GM19324 (cell line): ENCODE data around the gene ZNF132.
"Not testable (repeated sequence)": the region's sequence is repeated elsewhere in the genome, so short reads cannot be mapped to it uniquely, and the experiment has no call there.

Experiments
- ATAC-seq: cut with Tn5 transposase; IDR thresholded peaks from one replicate; pipeline ENCODE4 v1.9.1; 2021; ENCODE audit warnings: mild to moderate bottlenecking, moderate library complexity; ENCODE audit not compliant: unreplicated experiment, low FRiP score

ZNF132 gene

GRCh38 chr19:58408152-58409009 lies 31.6 kb downstream of the ZNF132 start, which contains the start of gene ZNF584:
Gene ZNF584 (plus strand): TSS chr19:58408649. CDS start chr19:58409148, 499 bp downstream.
- peak; percentile 92 for ATAC-seq

- no peak for ATAC-seq
These were observed 32.2 kb downstream of the ZNF132 start for GRCh38 chr19:58407658-58408151.

- no peak for ATAC-seq
These were observed 32.9 kb downstream of the ZNF132 start for GRCh38 chr19:58406818-58407657.

- not testable (repeated sequence) for ATAC-seq
These were observed 36.0 kb downstream of the ZNF132 start for GRCh38 chr19:58403920-58404478.

- ATAC-seq = no peak
These were observed 38.0 kb downstream of the ZNF132 start for GRCh38 chr19:58401840-58402421.

GRCh38 chr19:58400916-58401839 lies 38.8 kb downstream of the ZNF132 start:
- ATAC-seq = peak; percentile 98

GRCh38 chr19:58400316-58400915 lies 39.5 kb downstream of the ZNF132 start:
- ATAC-seq = no peak

GRCh38 chr19:58399903-58400302 lies 40.0 kb downstream of the ZNF132 start:
- no peak for ATAC-seq

- no peak for ATAC-seq
These were observed 41.4 kb downstream of the ZNF132 start for GRCh38 chr19:58398545-58398944.

- no peak for ATAC-seq
These were observed 41.9 kb downstream of the ZNF132 start for GRCh38 chr19:58398087-58398486.

GRCh38 chr19:58397533-58398037 lies 42.4 kb downstream of the ZNF132 start:
- ATAC-seq = no peak

- no peak for ATAC-seq
These were observed 43.0 kb downstream of the ZNF132 start for GRCh38 chr19:58396691-58397532.

- no peak for ATAC-seq
These were observed 43.9 kb downstream of the ZNF132 start for GRCh38 chr19:58395979-58396627.

- no peak for ATAC-seq
These were observed 44.6 kb downstream of the ZNF132 start, which contains the start of gene RNF225 for GRCh38 chr19:58395220-58395978. Gene RNF225 (plus strand): TSS chr19:58395656. CDS start chr19:58396090, 434 bp downstream.

- no peak for ATAC-seq
These were observed 45.1 kb downstream of the ZNF132 start for GRCh38 chr19:58394821-58395219.

GRCh38 chr19:58393725-58394033 lies 46.3 kb downstream of the ZNF132 start:
- ATAC-seq = no peak
